Measurements from ENCODE around the gene CD300LD. TPM values are rescaled to one million over a fixed set of nuclear protein-coding genes. Genes with fewer than 3 reads are reported as not detected.

CD300LD gene
- total and polyA plus RNA-seq, 10 of the 15 experiments (the other 5 are each of a cell fraction or from before 2014, with no cell fraction given): not detected

DNA sequence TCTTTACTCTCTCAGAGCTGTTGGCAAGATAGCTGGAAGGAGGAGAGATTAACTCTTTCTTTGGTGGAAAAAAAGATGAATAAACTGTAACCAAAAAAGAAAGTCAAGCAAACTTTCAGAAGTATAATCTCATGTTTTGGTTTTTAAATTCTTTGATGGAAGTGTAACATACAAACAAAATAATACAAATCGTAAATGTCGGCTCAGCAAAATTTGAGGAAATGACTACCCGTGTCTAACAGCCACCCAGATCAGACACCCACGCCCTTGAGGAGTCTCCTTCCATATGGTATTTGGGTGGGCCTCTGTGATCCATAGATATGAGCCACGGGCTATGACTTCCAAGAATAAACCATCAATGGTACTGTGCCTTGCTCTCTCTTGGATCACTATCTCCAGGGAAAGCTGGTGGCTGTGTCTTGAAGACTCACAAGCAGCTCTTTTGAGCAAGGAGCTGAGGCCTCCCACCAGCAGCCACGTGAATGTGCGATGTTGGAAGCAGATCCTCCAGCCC, 36.6 kb downstream of the CD300LD start (continued):
- TF ChIP-seq, protein P1, sequence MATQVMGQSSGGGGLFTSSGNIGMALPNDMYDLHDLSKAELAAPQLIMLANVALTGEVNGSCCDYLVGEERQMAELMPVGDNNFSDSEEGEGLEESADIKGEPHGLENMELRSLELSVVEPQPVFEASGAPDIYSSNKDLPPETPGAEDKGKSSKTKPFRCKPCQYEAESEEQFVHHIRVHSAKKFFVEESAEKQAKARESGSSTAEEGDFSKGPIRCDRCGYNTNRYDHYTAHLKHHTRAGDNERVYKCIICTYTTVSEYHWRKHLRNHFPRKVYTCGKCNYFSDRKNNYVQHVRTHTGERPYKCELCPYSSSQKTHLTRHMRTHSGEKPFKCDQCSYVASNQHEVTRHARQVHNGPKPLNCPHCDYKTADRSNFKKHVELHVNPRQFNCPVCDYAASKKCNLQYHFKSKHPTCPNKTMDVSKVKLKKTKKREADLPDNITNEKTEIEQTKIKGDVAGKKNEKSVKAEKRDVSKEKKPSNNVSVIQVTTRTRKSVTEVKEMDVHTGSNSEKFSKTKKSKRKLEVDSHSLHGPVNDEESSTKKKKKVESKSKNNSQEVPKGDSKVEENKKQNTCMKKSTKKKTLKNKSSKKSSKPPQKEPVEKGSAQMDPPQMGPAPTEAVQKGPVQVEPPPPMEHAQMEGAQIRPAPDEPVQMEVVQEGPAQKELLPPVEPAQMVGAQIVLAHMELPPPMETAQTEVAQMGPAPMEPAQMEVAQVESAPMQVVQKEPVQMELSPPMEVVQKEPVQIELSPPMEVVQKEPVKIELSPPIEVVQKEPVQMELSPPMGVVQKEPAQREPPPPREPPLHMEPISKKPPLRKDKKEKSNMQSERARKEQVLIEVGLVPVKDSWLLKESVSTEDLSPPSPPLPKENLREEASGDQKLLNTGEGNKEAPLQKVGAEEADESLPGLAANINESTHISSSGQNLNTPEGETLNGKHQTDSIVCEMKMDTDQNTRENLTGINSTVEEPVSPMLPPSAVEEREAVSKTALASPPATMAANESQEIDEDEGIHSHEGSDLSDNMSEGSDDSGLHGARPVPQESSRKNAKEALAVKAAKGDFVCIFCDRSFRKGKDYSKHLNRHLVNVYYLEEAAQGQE (IDR thresholded peaks at IDR 0.05; ENCODE audit: low read depth, low read length): no peak
- TF ChIP-seq BRCA1 (IDR thresholded peaks at IDR 0.05; ENCODE audit: low read depth, low read length): no peak
- TF ChIP-seq, protein P2, sequence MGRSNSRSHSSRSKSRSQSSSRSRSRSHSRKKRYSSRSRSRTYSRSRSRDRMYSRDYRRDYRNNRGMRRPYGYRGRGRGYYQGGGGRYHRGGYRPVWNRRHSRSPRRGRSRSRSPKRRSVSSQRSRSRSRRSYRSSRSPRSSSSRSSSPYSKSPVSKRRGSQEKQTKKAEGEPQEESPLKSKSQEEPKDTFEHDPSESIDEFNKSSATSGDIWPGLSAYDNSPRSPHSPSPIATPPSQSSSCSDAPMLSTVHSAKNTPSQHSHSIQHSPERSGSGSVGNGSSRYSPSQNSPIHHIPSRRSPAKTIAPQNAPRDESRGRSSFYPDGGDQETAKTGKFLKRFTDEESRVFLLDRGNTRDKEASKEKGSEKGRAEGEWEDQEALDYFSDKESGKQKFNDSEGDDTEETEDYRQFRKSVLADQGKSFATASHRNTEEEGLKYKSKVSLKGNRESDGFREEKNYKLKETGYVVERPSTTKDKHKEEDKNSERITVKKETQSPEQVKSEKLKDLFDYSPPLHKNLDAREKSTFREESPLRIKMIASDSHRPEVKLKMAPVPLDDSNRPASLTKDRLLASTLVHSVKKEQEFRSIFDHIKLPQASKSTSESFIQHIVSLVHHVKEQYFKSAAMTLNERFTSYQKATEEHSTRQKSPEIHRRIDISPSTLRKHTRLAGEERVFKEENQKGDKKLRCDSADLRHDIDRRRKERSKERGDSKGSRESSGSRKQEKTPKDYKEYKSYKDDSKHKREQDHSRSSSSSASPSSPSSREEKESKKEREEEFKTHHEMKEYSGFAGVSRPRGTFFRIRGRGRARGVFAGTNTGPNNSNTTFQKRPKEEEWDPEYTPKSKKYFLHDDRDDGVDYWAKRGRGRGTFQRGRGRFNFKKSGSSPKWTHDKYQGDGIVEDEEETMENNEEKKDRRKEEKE (IDR thresholded peaks at IDR 0.05): no peak
- TF ChIP-seq, protein P3, sequence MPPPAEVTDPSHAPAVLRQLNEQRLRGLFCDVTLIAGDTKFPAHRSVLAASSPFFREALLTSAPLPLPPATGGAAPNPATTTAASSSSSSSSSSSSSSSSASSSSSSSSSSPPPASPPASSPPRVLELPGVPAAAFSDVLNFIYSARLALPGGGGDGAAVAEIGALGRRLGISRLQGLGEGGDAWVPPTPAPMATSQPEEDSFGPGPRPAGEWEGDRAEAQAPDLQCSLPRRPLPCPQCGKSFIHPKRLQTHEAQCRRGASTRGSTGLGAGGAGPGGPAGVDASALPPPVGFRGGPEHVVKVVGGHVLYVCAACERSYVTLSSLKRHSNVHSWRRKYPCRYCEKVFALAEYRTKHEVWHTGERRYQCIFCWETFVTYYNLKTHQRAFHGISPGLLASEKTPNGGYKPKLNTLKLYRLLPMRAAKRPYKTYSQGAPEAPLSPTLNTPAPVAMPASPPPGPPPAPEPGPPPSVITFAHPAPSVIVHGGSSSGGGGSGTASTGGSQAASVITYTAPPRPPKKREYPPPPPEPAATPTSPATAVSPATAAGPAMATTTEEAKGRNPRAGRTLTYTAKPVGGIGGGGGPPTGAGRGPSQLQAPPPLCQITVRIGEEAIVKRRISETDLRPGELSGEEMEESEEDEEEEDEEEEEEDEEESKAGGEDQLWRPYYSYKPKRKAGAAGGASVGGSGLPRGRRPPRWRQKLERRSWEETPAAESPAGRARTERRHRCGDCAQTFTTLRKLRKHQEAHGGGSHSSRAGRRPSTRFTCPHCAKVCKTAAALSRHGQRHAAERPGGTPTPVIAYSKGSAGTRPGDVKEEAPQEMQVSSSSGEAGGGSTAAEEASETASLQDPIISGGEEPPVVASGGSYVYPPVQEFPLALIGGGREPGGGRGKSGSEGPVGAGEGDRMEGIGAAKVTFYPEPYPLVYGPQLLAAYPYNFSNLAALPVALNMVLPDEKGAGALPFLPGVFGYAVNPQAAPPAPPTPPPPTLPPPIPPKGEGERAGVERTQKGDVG (CRISPR knock-in tag; IDR thresholded peaks at IDR 0.05): no peak

Data from GM12878 (cell line).